ENCODE data around the gene IRGC. TPM values are rescaled to one million over a fixed set of nuclear protein-coding genes. Genes with fewer than 3 reads are reported as not detected.

IRGC gene
- not detected for total RNA-seq

- POLR2A ChIA-PET = no interaction called here
- H3K27me3 Mint-ChIP-seq = peaks cover 4% of the 10 kb centered on the region
- CTCF ChIA-PET = no interaction called here
Measured at GRCh38 chr19:43715776-43716175, at the start of gene IRGC. IRGC (plus strand) TSS chr19:43716076; CDS start chr19:43718559, 2,483 bp downstream.

GRCh38 chr19:43667126-43667875, 48.6 kb upstream of the IRGC start:
- ChIA-PET POLR2A (interaction anchor here (1.0 to 2.8 kb wide), 3 partner anchors 87 to 134 kb away, joined by 3 to 27 read pairs (median 18); partner anchors contain the start of genes KCNN4, SMG9 and ZNF575), CTCF (interaction anchor here (1.0 to 3.1 kb wide), 6 partner anchors 15 to 112 kb away, joined by 3 to 21 read pairs (median 8); no protein-coding TSS in a partner anchor)
- Mint-ChIP-seq H3K9me3 (no peaks in the 10 kb centered on the region), H3K4me3 (peak overlapping the region; percentile 79), H3K27ac (peak overlapping the region; percentile 29), H3K36me3 (ENCODE audit: low read depth) (peaks cover 48% of the 10 kb centered on the region), H3K4me1 (peaks cover 55% of the 10 kb centered on the region), H3K27me3 (peaks cover 10% of the 10 kb centered on the region)
- no peak for DNase-seq

More at GRCh38 chr19:43715776-43716175, at the start of gene IRGC:
- Mint-ChIP-seq H3K9me3 (peaks cover 7% of the 10 kb centered on the region), H3K27ac (no peak within 1 kb of the TSS), H3K4me1 (peaks cover 5% of the 10 kb centered on the region), H3K36me3 (ENCODE audit: low read depth) (no peaks in the 10 kb centered on the region), H3K4me3 (no peak within 1 kb of the TSS)
- no peak for DNase-seq

GRCh38 chr19:43667876-43668405, 47.9 kb upstream of the IRGC start:
- Mint-ChIP-seq H3K27me3 (peaks cover 10% of the 10 kb centered on the region), H3K36me3 (ENCODE audit: low read depth) (peaks cover 42% of the 10 kb centered on the region), H3K9me3 (no peaks in the 10 kb centered on the region), H3K4me3 (peak overlapping the region; percentile 79), H3K27ac (peak overlapping the region; percentile 29), H3K4me1 (peaks cover 52% of the 10 kb centered on the region)
- ChIA-PET POLR2A (interaction anchor here (0.6 to 2.8 kb wide), 13 partner anchors 8 to 1332 kb away, joined by 3 to 27 read pairs (median 3); partner anchors contain the start of genes KCNN4, PHLDB3, SMG9 and ZNF45), CTCF (interaction anchor here (0.6 to 3.1 kb wide), 58 partner anchors 8 to 832 kb away, joined by 3 to 30 read pairs (median 5); partner anchors contain the start of genes IRGQ, KCNN4, SMG9 and ZNF180)
- no peak for DNase-seq

GRCh38 chr19:43668406-43669109, 47.3 kb upstream of the IRGC start:
- peak overlapping the region; percentile 79 for H3K4me3 Mint-ChIP-seq
- peak; percentile 99 for DNase-seq
- H3K27ac Mint-ChIP-seq = peak overlapping the region; percentile 55
- ChIA-PET POLR2A (interaction anchor here (0.6 to 2.8 kb wide), 13 partner anchors 8 to 1332 kb away, joined by 3 to 27 read pairs (median 3); partner anchors contain the start of genes KCNN4, PHLDB3, SMG9 and ZNF45), CTCF (interaction anchor here (0.6 to 3.1 kb wide), 58 partner anchors 9 to 832 kb away, joined by 3 to 30 read pairs (median 5); partner anchors contain the start of genes IRGQ, KCNN4, SMG9 and ZNF180)
- peaks cover 10% of the 10 kb centered on the region for H3K27me3 Mint-ChIP-seq
- H3K9me3 Mint-ChIP-seq = no peaks in the 10 kb centered on the region
- H3K36me3 Mint-ChIP-seq (ENCODE audit: low read depth) = peaks cover 39% of the 10 kb centered on the region
- peaks cover 49% of the 10 kb centered on the region for H3K4me1 Mint-ChIP-seq

GRCh38 chr19:43672061-43672679, 43.7 kb upstream of the IRGC start:
- no peaks in the 10 kb centered on the region for H3K9me3 Mint-ChIP-seq
- peaks cover 47% of the 10 kb centered on the region for H3K4me1 Mint-ChIP-seq
- no peak overlapping the region for H3K27ac Mint-ChIP-seq
- DNase-seq = no peak
- H3K36me3 Mint-ChIP-seq (ENCODE audit: low read depth) = peaks cover 11% of the 10 kb centered on the region
- ChIA-PET POLR2A (no interaction called here), CTCF (no interaction called here)
- no peak overlapping the region for H3K4me3 Mint-ChIP-seq
- H3K27me3 Mint-ChIP-seq = peaks cover 10% of the 10 kb centered on the region

- ChIA-PET POLR2A (interaction anchor here (1.5 kb wide), 1 partner anchor 82 kb away, joined by 4 read pairs; no protein-coding TSS in a partner anchor), CTCF (interaction anchor here (0.6 to 1.5 kb wide), 4 partner anchors 27 to 909 kb away, joined by 3 to 5 read pairs (median 4); no protein-coding TSS in a partner anchor)
- DNase-seq = no peak
- Mint-ChIP-seq H3K27me3 (peaks cover 10% of the 10 kb centered on the region), H3K4me3 (no peak overlapping the region), H3K4me1 (peaks cover 36% of the 10 kb centered on the region), H3K36me3 (ENCODE audit: low read depth) (no peaks in the 10 kb centered on the region), H3K9me3 (no peaks in the 10 kb centered on the region), H3K27ac (no peak overlapping the region)
Measured at GRCh38 chr19:43673637-43674036, 42.2 kb upstream of the IRGC start.

GRCh38 chr19:43674183-43674582, 41.7 kb upstream of the IRGC start:
- DNase-seq = no peak
- H3K36me3 Mint-ChIP-seq (ENCODE audit: low read depth) = no peaks in the 10 kb centered on the region
- no peak overlapping the region for H3K4me3 Mint-ChIP-seq
- POLR2A ChIA-PET = interaction anchor here (1.5 kb wide), 1 partner anchor 82 kb away, joined by 4 read pairs; no protein-coding TSS in a partner anchor
- CTCF ChIA-PET = interaction anchor here (0.6 to 1.5 kb wide), 4 partner anchors 8 to 908 kb away, joined by 3 to 5 read pairs (median 4); no protein-coding TSS in a partner anchor
- H3K27ac Mint-ChIP-seq = no peak overlapping the region
- no peaks in the 10 kb centered on the region for H3K9me3 Mint-ChIP-seq
- H3K27me3 Mint-ChIP-seq = peaks cover 10% of the 10 kb centered on the region
- H3K4me1 Mint-ChIP-seq = peaks cover 35% of the 10 kb centered on the region

- no peak for DNase-seq
- Mint-ChIP-seq H3K27ac (no peak overlapping the region), H3K9me3 (no peaks in the 10 kb centered on the region), H3K36me3 (ENCODE audit: low read depth) (no peaks in the 10 kb centered on the region), H3K4me3 (no peak overlapping the region), H3K27me3 (peaks cover 10% of the 10 kb centered on the region), H3K4me1 (peaks cover 33% of the 10 kb centered on the region)
- ChIA-PET CTCF (interaction anchor here (0.7 to 1.5 kb wide), 2 partner anchors 8 to 27 kb away, joined by 3 to 5 read pairs; no protein-coding TSS in a partner anchor), POLR2A (interaction anchor here (1.5 kb wide), 1 partner anchor 81 kb away, joined by 4 read pairs; no protein-coding TSS in a partner anchor)
Measured at GRCh38 chr19:43674596-43674995, 41.3 kb upstream of the IRGC start.

- H3K9me3 Mint-ChIP-seq = no peaks in the 10 kb centered on the region
- H3K36me3 Mint-ChIP-seq (ENCODE audit: low read depth) = no peaks in the 10 kb centered on the region
- peak overlapping the region; percentile 13 for H3K27ac Mint-ChIP-seq
- POLR2A ChIA-PET = no interaction called here
- peak overlapping the region; percentile 0 for H3K4me3 Mint-ChIP-seq
- H3K4me1 Mint-ChIP-seq = peaks cover 26% of the 10 kb centered on the region
- CTCF ChIA-PET = no interaction called here
- DNase-seq = no peak
- H3K27me3 Mint-ChIP-seq = peaks cover 7% of the 10 kb centered on the region
Measured at GRCh38 chr19:43675269-43675879, 40.5 kb upstream of the IRGC start.

GRCh38 chr19:43675906-43676305, 40.0 kb upstream of the IRGC start:
- H3K9me3 Mint-ChIP-seq = no peaks in the 10 kb centered on the region
- peaks cover 23% of the 10 kb centered on the region for H3K4me1 Mint-ChIP-seq
- no peaks in the 10 kb centered on the region for H3K36me3 Mint-ChIP-seq (ENCODE audit: low read depth)
- ChIA-PET CTCF (no interaction called here), POLR2A (no interaction called here)
- no peak for DNase-seq
- H3K27ac Mint-ChIP-seq = peak overlapping the region; percentile 13
- H3K4me3 Mint-ChIP-seq = peak overlapping the region; percentile 0
- H3K27me3 Mint-ChIP-seq = peaks cover 6% of the 10 kb centered on the region

- CTCF ChIA-PET = interaction anchor here (0.5 to 3.5 kb wide), 3 partner anchors 9 to 87 kb away, joined by 4 to 16 read pairs (median 4); partner anchors contain the start of gene PLAUR
- no peak overlapping the region for H3K4me3 Mint-ChIP-seq
- H3K27ac Mint-ChIP-seq = no peak overlapping the region
- H3K27me3 Mint-ChIP-seq = no peaks in the 10 kb centered on the region
- peaks cover 19% of the 10 kb centered on the region for H3K4me1 Mint-ChIP-seq
- DNase-seq = no peak
- H3K9me3 Mint-ChIP-seq = no peaks in the 10 kb centered on the region
- POLR2A ChIA-PET = no interaction called here
- no peaks in the 10 kb centered on the region for H3K36me3 Mint-ChIP-seq (ENCODE audit: low read depth)
Measured at GRCh38 chr19:43678512-43679261, 37.2 kb upstream of the IRGC start.
